Stimulated activated CD8-positive, alpha-beta memory T cell treated with anti-CD3 and anti-CD28 coated beads, Interleukin-15, amount 100 ng/mL, for 1 hour (primary cell): ENCODE measurements around the gene TMEM269.

Experiments
- DNase-seq: peaks from one replicate; pipeline ENCODE4 v3.0.0-alpha.2; 2020; ENCODE audit warnings: low read depth

The TMEM269 gene, protein sequence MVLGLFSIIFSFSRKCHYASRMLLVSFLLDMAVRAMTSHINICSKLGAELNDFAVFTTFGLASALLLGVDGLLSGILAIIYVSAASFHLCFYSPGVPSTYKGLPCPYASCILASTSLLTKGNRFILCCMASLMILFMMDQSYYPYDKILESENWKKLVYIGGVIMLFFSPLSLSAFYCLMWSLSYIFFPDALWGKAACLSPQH

DNA sequence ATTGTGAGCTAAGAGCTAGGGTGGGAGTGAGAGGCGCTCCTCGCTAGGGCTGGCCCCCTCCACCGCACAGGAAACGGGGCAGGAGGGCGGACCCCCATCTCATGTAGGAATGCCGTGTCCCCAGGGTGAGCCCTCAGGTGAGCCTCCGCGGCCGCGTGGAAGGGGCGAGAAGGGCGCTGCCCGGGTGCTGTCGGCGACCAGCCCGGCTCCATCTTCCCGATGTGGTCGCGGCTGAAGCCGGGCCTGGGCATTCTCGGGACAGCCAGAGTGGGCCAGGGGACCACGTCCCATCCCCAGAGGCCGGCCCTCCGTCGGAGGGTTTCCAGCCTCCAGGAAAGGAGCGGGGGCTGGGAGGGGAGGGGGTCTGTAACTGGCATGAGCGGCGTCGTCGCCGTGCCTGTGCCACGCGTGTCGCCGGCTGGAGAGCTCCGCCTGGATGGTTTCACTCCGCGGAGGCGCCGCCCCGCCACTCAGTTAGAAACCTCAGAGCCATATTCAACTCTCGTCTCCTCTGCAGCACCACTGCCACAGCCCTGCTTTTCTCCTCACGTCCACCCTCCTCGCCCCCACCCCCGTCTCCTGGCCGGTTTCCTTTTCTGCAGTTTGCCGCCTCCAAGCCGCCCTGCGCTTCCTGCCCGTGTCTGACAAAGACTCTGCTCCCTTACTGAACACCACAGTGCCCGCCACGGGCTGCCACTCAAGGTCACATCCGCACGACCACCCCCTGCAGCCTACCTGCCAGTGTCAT lies at the start of gene TMEM269:
TMEM269 (plus strand) TSS at position 46 of the 748 bp plus-strand sequence. CDS start 4,903 bp downstream, outside the sequence.
- DNase-seq, result no peak

DNA sequence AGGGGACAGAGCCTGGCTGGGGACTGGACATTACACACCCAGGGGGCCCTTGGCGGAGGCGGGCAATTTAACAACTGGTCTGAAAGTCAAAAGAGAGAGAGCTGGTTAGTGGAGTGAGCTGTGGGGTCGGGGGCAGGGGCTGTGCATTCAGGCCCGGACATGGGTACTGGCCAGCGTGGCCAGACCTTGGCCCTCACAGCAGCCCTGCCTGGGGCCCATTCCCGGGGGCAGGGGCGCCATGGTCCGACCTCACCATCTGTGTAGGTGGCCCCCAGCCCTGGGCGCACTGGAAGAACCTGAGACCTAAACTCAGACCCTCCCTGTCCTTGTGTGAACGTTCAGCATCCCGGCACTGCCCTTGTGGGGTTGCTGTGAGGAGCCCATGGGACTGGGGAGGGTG lies 49.7 kb upstream of the TMEM269 start:
- DNase-seq, result no peak

DNA sequence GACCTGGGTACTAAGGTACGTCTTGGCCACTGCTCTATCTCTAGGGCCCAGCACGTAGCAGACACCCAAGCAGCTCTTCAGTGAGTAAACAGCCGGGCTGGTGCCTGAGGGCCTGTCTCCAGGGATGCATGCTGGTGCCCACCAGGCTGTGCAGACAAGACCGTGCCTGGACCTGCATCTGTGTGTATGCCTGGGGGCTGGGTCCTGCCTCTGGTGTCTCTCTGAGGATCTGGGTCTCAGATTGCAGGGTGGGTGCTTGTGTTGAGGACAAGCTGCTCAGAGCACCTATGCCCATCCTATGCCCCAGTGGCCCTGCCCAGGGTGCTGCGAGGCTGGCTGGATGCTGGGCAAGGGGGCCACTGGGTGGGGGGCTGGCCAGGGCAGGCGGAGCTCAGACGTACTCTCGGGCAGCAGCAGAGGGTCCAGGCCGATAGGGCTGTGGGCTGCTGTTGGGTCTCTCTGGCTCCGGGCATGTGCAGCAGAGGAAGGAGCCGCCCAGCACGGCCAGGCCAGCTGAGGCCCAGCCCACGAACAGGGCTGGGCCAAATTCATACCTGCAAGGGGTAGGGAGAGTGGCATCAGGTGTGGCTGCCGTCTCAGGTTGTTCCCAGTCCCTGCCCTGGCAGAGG lies 49.2 kb upstream of the TMEM269 start:
- no peak for DNase-seq

DNA sequence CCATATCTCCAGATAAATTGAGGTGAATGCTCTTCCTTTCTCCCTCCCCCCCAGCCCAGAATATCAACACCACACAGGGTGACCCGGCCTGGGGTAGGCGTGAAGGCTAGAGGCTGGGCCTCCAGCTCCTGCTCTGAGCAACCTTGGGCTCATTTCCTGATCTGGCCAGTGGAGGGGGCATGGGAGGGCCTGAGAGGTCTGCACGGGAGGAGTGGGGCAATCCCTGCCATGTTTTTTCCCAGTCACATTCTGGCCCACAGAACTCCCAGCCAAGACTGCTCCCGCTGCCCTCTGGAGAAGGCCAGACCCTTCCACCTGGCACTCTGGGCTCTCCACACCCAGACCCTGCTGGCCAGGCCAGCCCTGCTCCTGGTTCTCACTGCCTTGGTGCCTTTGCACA lies 48.6 kb upstream of the TMEM269 start:
- no peak for DNase-seq

DNA sequence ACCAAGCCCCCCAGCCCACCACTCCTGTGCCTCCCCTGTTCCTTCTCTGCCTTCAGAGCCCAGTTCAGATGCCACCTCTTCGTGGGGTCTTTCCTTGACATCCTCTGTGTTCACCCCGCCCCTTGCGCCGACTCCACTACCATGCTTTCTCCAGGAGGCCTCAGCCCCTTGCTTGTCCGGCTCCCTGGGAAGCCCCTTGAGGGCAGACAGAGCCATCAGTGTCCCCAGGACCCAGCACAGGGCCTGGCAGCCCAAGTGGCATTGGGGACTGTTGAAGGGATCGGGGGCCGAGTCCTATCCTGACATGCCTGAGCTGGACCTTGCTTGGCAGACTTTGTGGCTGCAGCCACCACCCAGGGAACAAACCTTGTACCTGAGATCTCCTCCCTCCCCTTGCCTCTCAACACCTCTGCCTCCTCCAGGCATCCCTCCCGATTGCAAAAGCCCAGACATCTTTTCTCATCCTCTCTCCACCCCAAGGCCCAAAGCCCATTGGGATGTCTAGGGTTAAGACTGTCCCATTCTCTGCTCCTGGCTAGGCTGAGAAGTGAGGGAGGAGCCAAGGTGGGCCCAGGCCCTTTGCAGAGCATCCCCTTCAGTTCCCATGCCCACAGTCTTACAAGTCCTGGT lies 48.1 kb upstream of the TMEM269 start:
- no peak for DNase-seq

DNA sequence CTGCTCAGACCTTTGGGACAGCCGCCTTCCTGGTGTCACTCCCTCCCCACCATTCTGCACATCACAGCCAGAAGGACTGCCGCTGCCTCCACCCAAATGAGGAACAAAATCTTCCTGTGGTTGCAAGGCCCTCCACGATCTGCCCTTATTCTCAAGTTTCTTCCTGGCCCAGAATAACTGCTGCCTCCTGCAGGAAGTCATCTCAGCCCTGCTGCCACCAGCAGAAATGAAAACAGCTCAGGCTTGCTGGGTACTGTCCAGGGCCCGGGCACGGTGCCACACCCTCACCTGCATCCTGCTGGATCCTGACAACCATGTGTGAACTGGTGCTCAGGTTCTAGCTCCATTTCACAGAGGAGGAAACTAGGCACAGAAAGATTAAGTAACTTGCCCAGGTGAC lies 47.5 kb upstream of the TMEM269 start:
- DNase-seq, result no peak

DNA sequence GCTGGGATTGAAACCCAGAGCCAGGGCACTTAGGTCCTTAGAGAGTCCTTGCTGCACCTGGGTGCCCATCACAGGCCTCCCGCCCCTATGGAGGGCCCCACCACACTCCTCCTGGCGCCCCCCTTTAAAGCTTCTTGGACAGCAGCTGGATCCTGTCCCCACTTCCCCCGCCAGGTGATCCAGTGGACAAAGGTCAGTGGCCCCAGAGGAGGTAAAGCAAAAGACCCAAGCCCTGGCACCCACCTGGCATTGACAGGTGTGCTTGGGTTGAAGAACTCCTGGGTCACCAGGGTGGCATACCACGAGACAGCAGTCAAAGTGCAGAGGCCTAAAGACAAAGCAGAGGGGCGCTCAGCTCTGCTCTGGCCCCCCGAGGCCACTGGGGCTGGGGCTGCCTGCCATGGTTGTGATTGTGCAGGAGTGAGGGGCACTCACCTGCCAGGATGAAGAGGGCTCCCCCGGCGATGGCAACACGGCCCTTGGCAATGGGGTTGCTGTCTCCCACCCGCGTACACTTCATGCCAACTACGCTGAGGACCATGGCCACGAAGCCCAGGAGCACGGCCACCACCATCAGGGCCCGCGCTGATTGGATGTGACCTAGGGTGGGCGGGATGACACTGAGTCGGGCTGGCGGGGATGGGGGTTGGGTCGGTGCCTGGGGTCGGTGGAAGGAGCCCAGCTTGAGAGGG lies 46.7 kb upstream of the TMEM269 start:
- DNase-seq, result no peak

DNA sequence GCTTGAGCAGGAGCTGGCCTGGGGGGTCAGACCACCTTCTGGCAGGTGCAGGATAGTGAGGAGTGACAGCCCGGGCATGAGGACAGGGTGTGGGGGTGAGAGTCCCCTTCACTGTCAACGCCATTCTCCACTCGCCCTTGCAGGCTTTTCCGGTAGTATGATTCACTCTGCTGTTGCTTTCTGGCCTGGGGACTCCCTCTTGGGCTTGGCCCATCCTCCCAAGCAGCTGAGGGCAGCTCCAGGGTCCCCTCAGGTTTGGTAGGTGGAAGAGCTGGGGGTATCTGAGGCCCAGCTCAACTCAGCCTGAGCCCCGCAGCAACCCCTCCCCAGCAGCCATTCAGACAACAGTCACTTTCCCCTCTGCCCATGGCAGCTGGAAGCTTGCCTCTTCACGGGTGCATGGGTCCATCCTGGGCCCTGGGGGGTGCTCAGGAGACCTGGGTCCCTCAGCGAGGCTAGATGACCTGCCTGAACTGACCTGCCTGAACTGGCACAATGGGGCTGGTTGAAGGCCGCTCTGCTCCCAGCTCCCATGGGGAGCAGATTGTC lies 46.0 kb upstream of the TMEM269 start:
- no peak for DNase-seq

DNA sequence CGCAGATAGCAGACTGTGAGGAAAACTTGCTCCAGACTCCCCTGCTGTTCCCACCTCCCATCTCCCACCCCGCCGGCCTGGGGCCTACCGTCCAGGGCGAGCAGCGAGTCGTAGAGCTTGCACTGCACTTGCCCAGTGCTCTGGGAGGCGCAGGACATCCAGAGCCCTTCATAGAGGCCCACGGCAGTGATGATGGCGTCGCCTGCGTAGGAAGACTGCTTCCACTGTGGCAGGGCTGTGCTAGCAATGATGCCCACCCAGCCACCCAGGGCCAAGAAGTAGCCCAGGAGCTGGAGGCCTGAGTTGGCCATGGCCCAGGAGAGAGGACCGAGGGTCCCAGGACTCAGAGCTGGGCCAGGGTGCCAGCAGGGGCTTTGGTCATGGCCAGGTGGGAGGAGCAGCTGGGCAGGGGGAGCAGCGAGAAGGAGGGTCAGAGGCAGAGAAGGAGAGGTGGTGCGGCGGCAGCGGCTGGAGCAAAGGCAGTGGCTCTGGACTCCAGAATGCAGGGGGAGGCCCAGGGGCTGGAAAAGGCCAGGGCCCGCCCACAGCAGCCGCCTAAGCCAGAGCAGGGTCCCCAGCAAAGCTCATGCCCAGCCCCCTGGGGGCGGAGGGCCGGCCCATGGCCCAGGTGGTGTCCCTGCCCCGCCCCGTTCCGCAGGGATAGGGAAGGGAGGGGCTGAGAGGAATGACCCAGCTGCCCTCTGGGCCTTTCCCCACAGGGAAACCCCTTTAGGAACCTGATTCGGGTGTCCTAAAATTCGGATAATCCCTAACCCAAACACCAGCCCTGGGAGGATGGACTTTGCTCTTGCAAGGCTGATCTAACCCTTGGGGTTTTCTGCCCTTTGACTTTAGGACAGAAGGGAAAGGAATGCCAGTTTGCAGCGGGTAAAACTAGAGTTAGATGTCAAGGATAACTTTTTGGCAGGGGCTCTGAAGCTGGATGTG lies 44.8 kb upstream of the TMEM269 start, which contains the start of gene CLDN19:
CLDN19 (minus strand) TSS at position 484 of the 948 bp plus-strand sequence; CDS start at position 311, 173 bp downstream.
- no peak for DNase-seq

DNA sequence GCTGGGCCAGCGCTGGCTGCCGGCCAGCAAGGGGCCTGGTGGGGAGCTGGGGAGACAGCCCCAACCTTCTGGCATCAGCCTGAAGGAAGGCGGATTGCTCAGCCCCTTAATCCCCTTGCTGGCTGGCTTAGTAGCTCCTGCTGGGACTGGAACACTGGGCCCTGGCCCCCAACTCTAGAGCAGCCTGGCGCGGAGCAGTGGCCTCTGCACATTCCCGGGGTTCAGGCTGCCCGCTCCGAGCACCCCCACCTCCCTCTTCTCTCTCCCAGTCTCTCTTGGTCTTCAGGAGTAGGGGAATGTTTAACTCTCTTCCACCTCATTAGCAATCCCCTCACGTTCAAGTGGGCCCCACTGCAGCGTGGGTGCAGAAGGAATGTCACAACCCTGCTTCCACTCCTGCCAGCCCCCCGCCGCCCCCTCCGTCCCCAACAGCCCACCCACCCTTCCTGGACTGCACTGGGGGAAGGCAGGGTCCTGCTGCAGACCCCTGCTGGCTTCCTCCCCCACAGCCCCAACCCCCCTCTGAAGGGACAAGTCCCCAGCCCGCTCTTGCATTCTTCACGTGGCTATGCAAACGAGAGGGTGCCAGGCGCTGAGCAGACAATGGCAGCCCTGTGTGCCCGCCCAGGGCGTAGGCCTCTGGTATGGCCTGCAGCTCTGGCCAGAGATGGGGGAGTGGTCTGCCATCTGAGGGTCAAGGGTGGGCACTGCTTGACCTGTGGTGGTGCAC lies 43.8 kb upstream of the TMEM269 start:
- no peak for DNase-seq

DNA sequence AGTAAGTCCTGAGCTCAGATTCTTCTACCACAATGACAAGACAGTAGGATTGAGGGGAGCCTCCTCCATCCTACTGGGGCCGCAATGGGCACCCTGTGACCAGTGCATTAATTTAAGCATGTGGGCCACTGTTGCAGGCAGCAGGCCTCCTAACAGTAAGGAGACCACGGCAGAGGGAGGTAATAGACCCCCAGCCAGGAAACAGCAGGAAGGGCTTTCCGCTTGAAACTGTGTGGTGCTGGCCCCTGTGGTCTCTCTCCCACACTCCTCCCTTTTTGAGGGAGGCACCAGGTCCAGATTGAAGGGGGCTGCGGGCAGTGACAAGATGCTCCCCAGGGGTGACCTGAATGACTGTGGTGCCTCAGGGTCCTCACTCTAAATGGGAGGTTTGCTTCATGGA lies 43.1 kb upstream of the TMEM269 start:
- DNase-seq, result no peak

DNA sequence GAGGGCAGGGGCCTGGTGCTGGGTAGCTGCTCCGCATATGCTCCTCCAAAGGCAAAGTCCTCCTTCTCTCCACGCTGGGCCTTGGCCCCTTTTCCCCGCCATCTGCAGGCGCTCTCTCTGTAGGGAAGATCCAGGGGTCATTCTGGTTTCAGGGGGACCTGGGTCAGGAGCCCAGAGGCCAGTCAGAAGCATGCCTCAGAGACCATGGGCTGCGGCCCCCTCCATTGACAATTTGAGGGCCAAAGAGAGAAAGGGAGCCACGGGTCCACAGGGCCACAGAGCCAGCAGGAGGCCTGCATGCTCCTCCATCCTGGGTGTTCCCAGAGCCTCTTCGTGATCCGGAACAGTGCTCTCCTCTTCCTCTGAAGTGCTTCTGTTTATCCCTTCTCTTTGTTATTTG lies 42.6 kb upstream of the TMEM269 start:
- no peak for DNase-seq

DNA sequence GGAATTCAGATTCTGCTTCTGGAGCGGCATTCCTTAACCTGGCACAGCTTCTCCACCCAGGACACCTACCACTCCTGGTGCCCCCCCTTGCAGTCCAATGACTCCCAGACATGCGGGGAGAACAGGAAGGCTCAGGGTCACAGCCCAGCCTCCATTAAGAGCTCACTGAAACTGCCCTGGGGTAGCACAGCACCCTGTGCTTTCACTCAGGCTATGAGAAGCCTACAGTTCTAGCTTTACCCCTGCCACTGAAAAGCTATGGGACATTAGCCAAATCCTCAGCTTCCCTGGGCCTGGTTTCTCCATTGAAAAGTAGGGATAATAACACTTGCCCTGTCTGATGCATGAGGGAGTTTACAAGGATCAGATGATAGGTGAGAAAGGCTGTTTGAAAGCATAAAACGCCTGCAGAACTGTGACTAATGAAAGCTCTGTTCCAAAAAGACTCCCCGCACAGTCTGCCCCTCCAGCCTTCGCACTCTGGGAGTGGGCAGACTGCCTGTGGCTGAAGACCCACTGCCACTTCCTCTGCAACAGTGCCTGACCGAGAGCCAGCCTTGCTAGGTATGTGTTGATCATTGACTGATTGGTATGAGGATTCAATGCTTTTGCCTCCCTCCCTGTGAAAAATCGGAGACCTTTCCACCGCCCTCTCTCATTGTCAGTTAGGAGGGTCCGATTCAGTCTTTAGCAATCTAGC lies 42.0 kb upstream of the TMEM269 start:
- no peak for DNase-seq

DNA sequence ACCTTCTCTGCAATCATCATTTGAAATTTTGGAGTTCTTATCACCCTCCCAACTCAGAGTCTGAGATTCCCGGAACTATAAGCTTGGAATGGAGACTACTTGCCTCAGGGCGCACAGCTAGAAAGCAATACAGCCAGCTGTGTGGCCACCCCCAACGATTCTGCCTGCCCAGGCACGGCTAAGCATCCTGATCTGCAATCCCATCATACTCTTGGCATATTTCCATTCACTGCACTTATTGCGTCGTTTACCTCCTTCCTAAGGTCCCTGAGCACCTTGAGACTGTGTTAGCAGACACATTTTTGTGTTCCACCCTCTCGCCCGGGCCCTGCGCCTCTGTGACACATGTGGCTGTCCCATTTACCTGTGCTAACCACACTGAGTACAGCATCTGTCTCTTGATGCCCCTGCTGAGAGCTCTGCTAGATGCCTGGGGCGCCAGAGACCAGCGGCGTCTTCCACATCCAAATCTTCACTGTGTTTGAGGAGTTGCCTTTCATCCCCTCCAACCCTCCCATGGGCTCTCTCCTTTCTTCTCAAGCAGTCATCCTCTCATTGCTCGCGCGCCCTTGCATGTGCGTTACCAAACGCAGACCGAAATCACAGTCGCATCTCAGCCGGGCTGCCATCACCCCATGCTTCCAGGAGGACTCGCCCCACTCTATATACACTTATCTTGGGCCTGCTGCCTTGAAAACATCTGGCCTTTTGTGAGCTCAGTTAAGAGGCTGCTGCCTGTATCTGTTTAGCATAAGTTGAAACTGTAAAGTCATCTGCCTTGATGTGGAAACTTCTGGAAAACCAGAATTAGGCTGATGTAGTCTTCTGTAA lies 41.3 kb upstream of the TMEM269 start:
- no peak for DNase-seq

DNA sequence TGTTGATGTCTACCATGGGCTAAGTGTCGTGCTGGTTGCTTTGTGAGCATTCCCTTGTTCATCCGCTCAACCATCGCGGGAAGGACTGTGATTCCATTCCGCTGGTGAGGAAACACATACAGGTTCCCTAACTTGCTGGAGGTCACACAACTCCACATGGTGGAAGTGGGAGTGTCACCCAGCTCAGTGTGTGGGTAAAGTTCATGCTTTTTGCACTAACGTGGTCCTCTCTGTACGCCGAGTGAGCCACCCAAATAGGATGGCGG lies 40.7 kb upstream of the TMEM269 start:
- DNase-seq, result no peak

DNA sequence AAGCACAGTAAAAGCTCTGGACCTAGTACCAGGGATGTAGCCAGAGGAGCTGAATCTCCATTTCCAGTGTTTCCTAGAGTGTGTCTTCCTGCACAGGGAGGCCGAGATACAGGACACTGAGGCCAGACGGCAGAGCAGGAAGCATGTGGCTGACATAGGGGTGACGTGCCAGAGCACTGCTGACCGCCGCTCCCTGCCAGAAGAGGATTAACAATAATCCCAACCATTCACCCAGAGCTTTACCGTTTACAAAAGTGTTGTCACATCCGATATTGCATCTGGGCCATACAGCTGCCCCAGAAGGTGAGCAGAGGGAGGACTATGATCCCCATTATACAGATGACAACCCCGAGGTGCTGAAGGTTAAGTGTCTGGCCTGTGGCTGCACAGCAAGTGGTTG lies 38.9 kb upstream of the TMEM269 start:
- DNase-seq, result no peak

DNA sequence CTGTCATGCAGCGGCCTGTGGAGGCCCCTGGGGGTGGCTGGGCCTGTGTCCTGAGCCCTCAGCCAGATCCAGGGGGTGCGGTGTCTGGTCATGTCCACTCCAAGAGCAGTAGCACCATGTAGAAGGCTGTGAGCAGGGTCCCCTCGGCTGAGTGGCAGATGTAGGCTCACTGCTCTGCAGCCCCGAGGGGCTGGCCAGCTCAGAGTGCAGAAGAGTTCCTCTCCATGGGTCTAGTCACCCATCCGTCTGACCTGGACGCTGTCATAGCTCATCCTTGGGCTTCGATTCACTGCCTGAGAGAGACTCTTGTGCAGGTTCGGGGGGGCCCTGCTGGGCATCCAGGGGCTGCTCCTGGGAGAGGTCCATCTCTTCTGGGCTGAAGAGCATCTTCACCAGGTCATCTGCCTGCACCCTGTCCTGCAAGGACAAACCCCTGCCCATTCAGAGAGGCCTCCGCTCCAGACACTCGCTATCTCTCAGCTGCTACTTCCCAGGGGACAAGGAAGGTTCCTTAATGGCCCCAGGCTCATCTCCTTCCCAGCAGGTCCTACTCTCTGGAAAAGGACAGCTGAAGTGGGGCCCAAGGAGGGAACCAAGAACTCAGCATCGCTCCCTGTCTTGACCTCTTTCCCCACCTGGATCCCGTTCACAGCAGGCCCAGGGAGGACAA lies 38.2 kb upstream of the TMEM269 start:
- DNase-seq, result no peak

DNA sequence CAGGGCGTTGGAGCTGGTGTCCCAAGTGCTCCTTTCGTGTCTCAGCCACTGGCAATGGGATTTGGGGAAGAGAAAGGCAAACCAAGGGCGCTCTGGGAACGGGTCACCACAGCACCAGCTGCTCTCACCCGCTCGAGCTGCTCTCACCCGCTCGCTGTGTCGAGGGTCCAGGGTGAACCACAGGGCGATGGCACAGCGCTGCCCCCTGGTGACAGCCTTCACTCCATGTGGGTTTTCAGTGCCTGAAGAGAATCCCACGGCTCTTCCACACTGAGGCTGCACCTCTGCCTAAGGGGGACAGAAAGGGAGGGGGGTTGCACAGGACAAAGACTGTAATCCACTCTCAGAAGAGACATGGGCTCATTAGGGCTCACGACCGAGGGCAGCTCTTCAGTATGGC lies 37.7 kb upstream of the TMEM269 start:
- peak; percentile 12 for DNase-seq
